NCI-H774 (cell line): ENCODE results near the gene DUOXA2.
"Not testable (repeated sequence)": the region's sequence is repeated elsewhere in the genome, so short reads cannot be mapped to it uniquely, and the experiment has no call there.

Experiments used
- DNase-seq: peaks from one replicate; lab custom pipeline; 2025; lab: John Stamatoyannopoulos, UW

DUOXA2 gene

GRCh38 chr15:45114076-45114750, at the start of gene DUOXA2, which contains the start of gene DUOX2:
DUOXA2 (plus strand) TSS chr15:45114326; CDS start chr15:45114606, 280 bp downstream.
DUOX2 (minus strand) TSS chr15:45114172; CDS start chr15:45113411, 761 bp downstream.
- DNase-seq = no peak

- DNase-seq = no peak
Observed at GRCh38 chr15:45064386-45064785, 49.7 kb upstream of the DUOXA2 start.

- DNase-seq = not testable (repeated sequence)
Observed at GRCh38 chr15:45069942-45070360, 44.2 kb upstream of the DUOXA2 start.

GRCh38 chr15:45073602-45074001, 40.5 kb upstream of the DUOXA2 start:
- DNase-seq = not testable (repeated sequence)

- not testable (repeated sequence) for DNase-seq
Observed at GRCh38 chr15:45075440-45076320, 38.4 kb upstream of the DUOXA2 start.

GRCh38 chr15:45077391-45077790, 36.7 kb upstream of the DUOXA2 start:
- DNase-seq = not testable (repeated sequence)

- not testable (repeated sequence) for DNase-seq
Observed at GRCh38 chr15:45079201-45079600, 34.9 kb upstream of the DUOXA2 start.

- DNase-seq = not testable (repeated sequence)
Observed at GRCh38 chr15:45079628-45080246, 34.4 kb upstream of the DUOXA2 start.

- DNase-seq = not testable (repeated sequence)
Observed at GRCh38 chr15:45080593-45080992, 33.5 kb upstream of the DUOXA2 start.

- not testable (repeated sequence) for DNase-seq
Observed at GRCh38 chr15:45082412-45082811, 31.7 kb upstream of the DUOXA2 start.

GRCh38 chr15:45083223-45083622, 30.9 kb upstream of the DUOXA2 start:
- DNase-seq = no peak

- no peak for DNase-seq
Observed at GRCh38 chr15:45084163-45084562, 30.0 kb upstream of the DUOXA2 start.

GRCh38 chr15:45087513-45087912, 26.6 kb upstream of the DUOXA2 start:
- no peak for DNase-seq

- no peak for DNase-seq
Observed at GRCh38 chr15:45088801-45089711, 25.1 kb upstream of the DUOXA2 start.

GRCh38 chr15:45089712-45090373, 24.3 kb upstream of the DUOXA2 start:
- DNase-seq = no peak

GRCh38 chr15:45091161-45091560, 23.0 kb upstream of the DUOXA2 start:
- no peak for DNase-seq

- no peak for DNase-seq
Observed at GRCh38 chr15:45091576-45091975, 22.6 kb upstream of the DUOXA2 start.

- no peak for DNase-seq
Observed at GRCh38 chr15:45093013-45093412, 21.1 kb upstream of the DUOXA2 start.

- DNase-seq = no peak
Observed at GRCh38 chr15:45093622-45094357, 20.3 kb upstream of the DUOXA2 start.

- no peak for DNase-seq
Observed at GRCh38 chr15:45094358-45094730, 19.8 kb upstream of the DUOXA2 start.
